DMS153 treated with DMSO at 0.1 percent for 48 hours (cell line): ENCODE data around the gene IDE.
"Not testable (repeated sequence)": the region's sequence is repeated elsewhere in the genome, so short reads cannot be mapped to it uniquely, and the experiment has no call there.

Source experiments
- DNase-seq: peaks from one replicate; lab custom pipeline; 2025; ENCODE audit not compliant: unreplicated experiment; lab: John Stamatoyannopoulos, UW

Gene IDE

DNA sequence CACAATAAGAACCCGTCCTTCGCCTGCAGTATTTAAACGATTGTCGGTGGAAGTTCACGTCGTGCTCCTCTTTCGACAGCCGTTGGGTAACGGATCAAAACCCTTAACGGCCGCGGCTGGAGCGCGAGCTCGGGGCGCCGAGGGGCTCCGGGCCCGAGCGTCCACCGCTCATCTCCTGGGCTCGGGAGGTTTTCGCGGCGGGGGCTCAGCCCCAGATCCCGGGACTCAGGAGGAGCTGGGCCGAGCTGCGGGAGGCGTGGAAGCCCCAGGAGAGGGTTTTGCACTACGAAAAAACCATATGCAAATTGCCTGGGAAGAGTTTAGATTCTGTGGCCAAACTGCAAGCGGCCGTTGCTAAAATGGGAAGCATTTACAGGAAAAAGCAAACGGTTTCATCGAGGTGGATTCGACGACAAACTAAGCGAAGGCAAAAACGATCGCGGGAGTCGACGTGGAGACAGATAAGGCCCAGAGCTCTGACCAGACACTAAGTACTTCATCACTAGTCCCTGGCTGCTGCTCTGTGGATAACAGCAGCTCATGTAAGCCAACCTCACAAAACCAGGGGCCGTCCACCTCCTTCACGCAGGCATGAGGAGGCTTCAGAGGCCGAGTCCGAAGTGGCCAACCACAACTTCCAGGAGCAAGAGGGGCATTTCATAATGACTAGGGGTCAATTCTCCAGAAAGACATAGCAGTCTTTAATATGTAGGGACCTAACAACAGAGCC lies 153.2 kb downstream of the IDE start:
- no peak for DNase-seq

DNA sequence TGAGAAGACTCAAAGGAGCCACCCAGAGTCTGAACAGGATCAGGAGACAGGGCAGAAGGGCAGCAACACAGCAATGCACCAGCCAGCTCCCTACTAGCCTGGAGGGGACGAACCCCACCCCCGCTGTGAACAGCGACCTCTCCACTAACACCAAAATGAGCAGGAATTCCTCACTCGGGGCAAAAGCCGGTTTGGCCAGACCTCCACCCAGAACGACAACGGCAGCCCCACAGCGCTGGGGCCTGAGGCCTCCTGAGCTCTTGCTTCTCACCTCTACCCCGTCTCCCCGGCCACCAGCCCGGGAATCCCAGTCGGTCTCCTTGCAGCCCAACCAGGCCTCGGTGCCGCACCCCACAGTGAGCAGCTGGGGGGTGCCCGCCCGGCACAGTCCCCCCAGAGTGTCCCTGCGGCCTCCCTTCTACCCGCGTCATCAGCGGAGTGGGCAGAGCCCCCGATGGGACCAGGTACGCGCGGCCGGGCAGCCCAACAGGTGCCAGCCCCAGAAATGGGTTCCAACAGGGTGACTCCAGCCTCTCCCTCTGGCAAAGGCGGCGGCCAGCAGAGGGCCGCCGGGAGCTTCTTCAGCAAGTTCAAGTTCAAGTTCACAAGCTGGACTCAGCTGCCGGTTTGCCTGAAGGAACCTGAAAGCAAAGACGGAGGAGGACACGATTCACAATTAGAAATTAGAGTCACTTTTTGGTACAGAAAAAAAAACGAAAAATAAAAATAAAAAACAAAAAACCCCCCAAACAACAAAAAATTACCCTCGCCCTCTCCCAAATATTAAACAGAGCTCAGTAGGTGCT lies 153.9 kb downstream of the IDE start:
- no peak for DNase-seq

DNA sequence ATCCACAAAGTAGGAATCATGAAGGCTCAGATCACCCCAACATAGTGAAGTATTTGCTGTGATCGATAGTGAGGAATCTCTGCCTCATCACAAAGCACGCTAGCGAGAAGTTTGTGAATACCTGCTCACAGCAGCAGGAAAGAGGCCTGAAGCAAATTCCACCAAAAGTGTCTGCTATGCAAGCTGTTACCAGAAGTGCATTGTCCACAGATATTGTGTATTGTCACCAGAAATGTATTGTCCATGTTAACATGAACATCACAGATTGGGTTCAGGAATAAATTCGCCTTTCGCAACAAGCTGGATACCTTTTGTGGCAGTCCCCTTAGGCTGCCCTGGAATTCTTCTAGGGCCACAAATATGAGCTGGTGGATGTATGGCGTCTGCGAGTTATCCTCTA lies 155.0 kb downstream of the IDE start:
- no peak for DNase-seq

DNA sequence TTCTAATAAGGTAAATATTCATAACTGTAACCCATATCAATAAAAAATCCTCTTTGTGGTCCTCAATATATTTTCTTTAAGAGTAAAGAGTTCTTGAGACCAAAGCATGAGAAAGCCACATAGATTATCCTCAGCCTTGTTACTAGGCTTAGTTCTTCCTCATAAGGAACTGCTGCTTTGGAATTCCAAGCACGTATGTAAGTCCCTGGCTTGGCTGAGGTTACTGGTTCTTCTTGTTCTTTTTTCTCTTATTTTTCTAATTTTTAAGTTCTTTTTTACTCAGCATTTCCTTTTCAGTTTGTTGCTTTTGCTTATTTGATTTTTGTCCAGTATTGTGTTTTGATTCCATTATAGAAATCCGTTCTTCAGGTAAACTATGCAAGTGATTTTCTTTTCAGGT lies 155.7 kb downstream of the IDE start:
- DNase-seq: no peak

GRCh38 chr10:92413519-92413918 lies 160.4 kb downstream of the IDE start:
- DNase-seq: no peak

- DNase-seq: no peak
Measured at GRCh38 chr10:92413011-92413410, 160.9 kb downstream of the IDE start.

DNA sequence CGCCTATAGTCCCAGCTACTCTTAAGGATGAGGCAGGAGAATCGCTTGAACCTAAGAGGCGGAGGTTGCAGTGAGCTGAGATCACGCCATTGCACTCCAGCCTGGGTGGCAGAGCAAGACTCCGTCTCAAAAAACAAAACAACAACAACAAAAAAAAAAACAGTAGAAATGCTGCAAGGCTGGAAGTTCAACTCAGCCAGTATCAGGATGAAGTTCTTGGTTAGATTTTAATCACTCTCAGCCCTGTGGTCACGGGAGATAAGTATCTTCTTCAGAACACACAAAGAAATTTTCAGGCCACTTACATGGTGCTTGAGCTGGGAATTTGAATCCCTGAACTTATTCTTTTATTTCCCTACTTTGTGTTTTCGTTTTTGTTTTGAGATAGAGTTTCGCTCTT lies 162.5 kb downstream of the IDE start:
- DNase-seq: no peak

DNA sequence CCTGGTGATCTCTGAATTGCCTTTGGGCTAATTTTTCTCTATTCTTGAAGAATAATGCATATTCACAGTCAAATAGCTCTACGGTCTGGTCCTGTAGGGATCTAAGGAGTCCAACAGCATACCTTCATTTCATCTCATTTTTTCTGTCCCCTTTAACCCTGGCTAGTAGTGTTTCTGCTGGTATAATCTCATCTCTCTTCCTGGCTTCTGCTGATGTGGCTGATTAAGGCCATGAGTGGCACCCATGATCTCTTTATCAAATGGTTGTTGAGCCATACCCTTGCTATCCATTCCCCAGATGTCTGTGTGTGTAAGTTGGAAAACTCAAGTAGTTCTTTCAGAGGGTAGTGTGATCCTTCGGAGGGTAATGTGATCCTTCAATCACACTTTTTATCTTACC lies 163.4 kb downstream of the IDE start:
- DNase-seq: no peak

DNA sequence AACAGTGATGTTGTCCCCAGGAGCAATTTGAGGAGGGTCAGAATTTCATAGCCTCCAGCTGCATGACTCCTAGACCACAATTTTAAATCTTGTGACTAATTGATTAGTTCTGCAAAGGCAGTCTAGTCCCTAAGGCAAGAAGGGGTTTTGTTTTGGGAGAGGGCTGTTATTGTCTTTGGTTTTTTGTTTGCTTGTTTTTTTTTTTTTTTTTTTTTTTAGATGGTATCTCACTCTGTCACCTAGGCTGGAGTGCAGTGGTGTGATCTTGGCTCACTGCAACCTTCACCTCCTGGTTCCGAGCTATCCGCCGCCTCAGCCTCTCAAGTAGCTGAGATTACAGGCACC lies 165.9 kb downstream of the IDE start:
- no peak for DNase-seq

DNA sequence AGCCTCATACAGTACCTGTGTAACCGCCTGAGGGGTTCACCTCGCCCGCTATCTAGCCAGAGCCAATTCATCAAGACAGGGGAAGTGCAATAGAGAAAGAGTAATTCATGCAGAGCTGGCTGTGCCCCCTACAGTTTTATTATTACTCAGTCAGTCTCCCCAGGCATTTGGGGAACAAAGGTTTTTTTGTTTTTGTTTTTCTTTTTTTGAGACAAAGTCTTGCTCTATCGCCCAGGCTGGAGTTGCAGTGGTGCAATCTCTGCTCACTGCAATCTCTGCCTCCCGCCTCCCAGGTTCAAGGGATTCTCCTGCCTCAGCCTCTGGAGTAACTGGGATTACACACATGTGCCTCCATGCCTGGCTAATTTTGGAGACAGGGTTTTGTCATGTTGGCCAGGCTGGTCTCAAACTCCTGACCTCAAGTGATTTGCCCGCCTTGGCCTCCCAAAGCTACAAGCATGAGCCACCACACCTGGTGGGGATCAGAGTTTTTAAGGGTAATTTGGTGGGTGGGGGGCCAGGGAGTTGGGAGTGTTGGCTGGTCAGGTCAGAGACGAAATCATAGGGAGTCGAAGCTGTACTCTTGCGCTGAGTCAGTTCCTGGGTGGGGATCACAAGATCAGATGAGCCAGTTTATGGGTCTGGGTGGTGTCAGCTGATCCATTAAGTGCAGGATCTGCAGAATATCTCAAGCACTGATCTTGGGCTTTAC lies 166.4 kb downstream of the IDE start:
- DNase-seq: no peak

- DNase-seq: no peak
Measured at GRCh38 chr10:92405419-92405924, 168.4 kb downstream of the IDE start.

DNA sequence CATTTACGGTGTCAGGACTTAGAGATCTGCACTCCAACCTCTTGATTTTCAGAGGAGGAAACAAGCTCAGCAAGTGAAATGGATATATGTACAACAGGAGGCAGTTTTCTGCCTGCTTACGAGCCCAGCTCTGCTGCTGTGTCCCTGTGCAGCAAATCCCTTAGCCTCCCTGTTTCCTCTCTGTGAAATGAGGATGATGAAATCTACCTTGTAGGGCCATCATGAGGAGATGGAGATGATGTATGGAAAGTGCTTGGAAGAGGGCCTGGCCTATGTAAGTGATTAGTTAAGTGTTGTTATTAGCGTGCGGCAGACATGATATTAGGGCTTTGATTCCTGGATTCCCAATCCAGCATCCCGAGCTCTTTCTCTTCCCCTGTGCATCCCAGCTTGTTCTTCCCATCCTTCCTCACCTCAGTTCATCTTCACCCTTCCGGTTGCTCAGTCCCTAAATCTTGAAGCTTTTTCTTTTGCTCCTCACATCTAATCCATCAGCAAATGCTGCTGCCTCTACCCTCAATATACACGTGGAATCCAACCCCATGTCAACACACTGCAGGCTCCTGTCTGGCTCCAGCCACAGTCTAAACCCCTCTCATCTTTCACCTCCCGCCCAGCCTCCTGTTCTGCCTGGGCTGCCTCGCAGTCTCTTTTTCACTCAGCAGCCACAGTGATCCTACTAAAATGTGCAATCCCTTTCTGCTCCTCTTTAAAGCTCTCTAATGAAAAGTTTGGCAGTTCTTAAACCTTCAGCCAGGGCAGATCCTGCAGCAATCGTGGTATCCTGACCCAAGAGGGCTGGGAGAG lies 169.1 kb downstream of the IDE start:
- no peak for DNase-seq

DNA sequence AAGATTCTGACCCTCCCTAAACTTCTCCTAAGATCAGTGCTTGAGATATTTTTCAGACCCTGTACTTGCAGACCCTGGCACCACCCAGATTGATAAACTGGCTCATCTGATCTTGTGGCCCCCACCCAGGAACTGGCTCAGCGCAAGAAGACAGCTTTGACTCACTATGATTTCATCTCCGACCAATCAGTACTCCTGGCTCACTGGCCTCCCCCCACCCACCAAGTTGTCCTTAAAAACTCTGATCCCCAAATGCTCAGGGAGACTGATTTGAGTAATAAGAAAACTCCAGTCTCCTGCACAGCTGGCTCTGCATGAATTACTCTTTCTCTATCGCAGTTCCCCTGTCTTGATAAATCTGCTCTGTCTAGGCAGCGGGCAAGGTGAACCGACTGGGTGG lies 171.7 kb downstream of the IDE start:
- not testable (repeated sequence) for DNase-seq
